Mucosa of stomach (tissue), 1 donor: ENCODE results near the gene RWDD1.

Source experiments
- H3K27me3 ChIP-seq: one replicate; pipeline ENCODE4 v1.7.0; 2013; ENCODE audit warnings: mild to moderate bottlenecking, low read length; ENCODE audit not compliant: control insufficient read depth, insufficient read depth
- H3K36me3 ChIP-seq: one replicate; pipeline ENCODE4 v1.7.0; 2013; ENCODE audit warnings: low read length; ENCODE audit not compliant: control insufficient read depth, insufficient read depth
- H3K4me1 ChIP-seq: one replicate; pipeline ENCODE4 v1.7.0; 2013; ENCODE audit warnings: mild to moderate bottlenecking, low read length; ENCODE audit not compliant: control insufficient read depth, insufficient read depth
- H3K4me3 ChIP-seq: one replicate; pipeline ENCODE4 v1.7.0; 2013; ENCODE audit warnings: low read length
- H3K9ac ChIP-seq: one replicate; pipeline ENCODE4 v1.7.0; 2013; ENCODE audit warnings: mild to moderate bottlenecking, low read length, moderate library complexity
- H3K9me3 ChIP-seq: one replicate; pipeline ENCODE4 v1.7.0; 2013; ENCODE audit warnings: mild to moderate bottlenecking, low read length, moderate library complexity; ENCODE audit not compliant: control insufficient read depth
- donor health status: Pancreatic carcinoma.

The RWDD1 gene

DNA sequence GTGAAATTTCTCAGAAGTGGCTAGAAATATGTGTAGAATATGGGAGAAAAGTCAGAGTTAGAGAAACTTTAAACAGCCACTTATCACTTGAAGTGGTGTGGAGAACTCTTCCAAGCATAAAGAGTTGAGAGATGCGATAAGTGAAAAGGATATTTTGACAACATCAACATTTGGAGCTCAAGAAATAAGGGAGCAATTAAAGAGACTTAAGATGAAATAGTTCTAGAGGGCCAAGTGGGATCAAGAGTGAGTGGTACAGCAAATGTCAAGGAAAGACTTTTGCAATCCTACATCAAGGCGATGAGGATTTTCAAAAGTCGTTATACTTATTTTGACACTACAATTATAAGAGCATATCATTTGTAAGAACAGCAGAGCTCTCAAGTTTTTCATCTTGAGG lies 54.6 kb downstream of the RWDD1 start:
- no peak overlapping the region for H3K9ac ChIP-seq
- no peaks in the 10 kb centered on the region for H3K4me1 ChIP-seq
- H3K9me3 ChIP-seq: no peaks in the 10 kb centered on the region
- no peak overlapping the region for H3K4me3 ChIP-seq
- H3K27me3 ChIP-seq: no peaks in the 10 kb centered on the region
- H3K36me3 ChIP-seq: no peaks in the 10 kb centered on the region

- Histone ChIP-seq H3K36me3 (no peaks in the 10 kb centered on the region), H3K4me1 (no peaks in the 10 kb centered on the region), H3K27me3 (no peaks in the 10 kb centered on the region), H3K9me3 (no peaks in the 10 kb centered on the region), H3K9ac (no peak overlapping the region), H3K4me3 (no peak overlapping the region)
Observed at GRCh38 chr6:116629563-116629981, 58.3 kb downstream of the RWDD1 start.

DNA sequence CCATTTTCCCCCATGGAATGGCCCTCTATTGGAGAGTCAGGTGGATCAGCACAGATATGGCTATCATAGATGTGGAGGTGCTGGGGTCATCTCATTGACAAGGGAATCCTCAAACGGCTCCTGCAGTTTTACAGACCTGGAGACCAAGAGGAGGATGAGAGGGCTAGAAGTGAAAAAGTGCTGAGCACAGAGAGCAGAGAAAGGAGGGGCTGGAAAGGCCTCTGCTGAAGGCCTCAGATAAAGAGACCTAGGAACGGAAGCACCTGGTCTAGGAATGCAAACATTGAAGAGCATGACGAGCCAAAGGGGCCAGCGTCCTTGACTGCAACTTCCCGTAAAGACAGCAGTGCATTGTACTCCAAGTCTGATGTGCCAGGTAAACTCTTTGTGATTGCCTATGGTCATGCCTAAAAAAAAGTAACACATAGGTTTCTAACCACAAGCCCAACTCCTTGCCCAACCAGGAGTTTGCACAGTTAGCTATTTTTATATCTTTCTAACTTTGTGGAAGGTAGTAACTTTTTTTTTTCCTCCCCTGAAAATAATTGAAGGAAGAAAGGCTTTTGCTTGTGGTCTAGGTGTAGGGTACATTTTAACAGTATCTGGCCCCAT lies 60.2 kb downstream of the RWDD1 start:
- Histone ChIP-seq H3K27me3 (no peaks in the 10 kb centered on the region), H3K9me3 (no peaks in the 10 kb centered on the region), H3K4me3 (no peak overlapping the region), H3K36me3 (no peaks in the 10 kb centered on the region), H3K4me1 (no peaks in the 10 kb centered on the region), H3K9ac (no peak overlapping the region)

GRCh38 chr6:116633685-116634084 lies 62.4 kb downstream of the RWDD1 start:
- Histone ChIP-seq H3K9me3 (no peaks in the 10 kb centered on the region), H3K27me3 (no peaks in the 10 kb centered on the region), H3K36me3 (no peaks in the 10 kb centered on the region), H3K4me1 (no peaks in the 10 kb centered on the region), H3K4me3 (no peak overlapping the region), H3K9ac (no peak overlapping the region)
